ENCODE measurements around the gene SNED1.

GRCh38 chr2:240974771-240975572 is 23.4 kb upstream of the SNED1 start:
- no peak for TF ChIP-seq POLR2AphosphoS5 (IDR thresholded peaks at IDR 0.05; ENCODE audit: low read depth, low read length)
- TF ChIP-seq, protein P1, sequence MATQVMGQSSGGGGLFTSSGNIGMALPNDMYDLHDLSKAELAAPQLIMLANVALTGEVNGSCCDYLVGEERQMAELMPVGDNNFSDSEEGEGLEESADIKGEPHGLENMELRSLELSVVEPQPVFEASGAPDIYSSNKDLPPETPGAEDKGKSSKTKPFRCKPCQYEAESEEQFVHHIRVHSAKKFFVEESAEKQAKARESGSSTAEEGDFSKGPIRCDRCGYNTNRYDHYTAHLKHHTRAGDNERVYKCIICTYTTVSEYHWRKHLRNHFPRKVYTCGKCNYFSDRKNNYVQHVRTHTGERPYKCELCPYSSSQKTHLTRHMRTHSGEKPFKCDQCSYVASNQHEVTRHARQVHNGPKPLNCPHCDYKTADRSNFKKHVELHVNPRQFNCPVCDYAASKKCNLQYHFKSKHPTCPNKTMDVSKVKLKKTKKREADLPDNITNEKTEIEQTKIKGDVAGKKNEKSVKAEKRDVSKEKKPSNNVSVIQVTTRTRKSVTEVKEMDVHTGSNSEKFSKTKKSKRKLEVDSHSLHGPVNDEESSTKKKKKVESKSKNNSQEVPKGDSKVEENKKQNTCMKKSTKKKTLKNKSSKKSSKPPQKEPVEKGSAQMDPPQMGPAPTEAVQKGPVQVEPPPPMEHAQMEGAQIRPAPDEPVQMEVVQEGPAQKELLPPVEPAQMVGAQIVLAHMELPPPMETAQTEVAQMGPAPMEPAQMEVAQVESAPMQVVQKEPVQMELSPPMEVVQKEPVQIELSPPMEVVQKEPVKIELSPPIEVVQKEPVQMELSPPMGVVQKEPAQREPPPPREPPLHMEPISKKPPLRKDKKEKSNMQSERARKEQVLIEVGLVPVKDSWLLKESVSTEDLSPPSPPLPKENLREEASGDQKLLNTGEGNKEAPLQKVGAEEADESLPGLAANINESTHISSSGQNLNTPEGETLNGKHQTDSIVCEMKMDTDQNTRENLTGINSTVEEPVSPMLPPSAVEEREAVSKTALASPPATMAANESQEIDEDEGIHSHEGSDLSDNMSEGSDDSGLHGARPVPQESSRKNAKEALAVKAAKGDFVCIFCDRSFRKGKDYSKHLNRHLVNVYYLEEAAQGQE (IDR thresholded peaks at IDR 0.05; ENCODE audit: insufficient read depth in 1 of 2, low read depth in 2 of 2, low read length in 2 of 2) = no peak
